ENCODE results near the gene RIBC2.

The RIBC2 gene

GRCh38 chr22:45477366-45478107, 64.0 kb downstream of the RIBC2 start:
- H3K4me1 ChIP-seq (ENCODE audit: control insufficient read depth in 1 of 2, insufficient read depth in 2 of 2, low read length in 2 of 2): no peaks in the 10 kb centered on the region
- H3K9me3 ChIP-seq (ENCODE audit: control insufficient read depth in 1 of 2, low read length in 2 of 2): no peaks in the 10 kb centered on the region
- H3K36me3 ChIP-seq (ENCODE audit: control insufficient read depth in 1 of 2, insufficient read depth in 2 of 2, low read length in 2 of 2): no peaks in the 10 kb centered on the region
- H3K4me3 ChIP-seq (ENCODE audit: low read depth in 1 of 2, low read length in 2 of 2): no peak overlapping the region
- H3K27ac ChIP-seq (ENCODE audit: low read length): no peak overlapping the region
- no peaks in the 10 kb centered on the region for H3K27me3 ChIP-seq (ENCODE audit: low read depth, low read length)

DNA sequence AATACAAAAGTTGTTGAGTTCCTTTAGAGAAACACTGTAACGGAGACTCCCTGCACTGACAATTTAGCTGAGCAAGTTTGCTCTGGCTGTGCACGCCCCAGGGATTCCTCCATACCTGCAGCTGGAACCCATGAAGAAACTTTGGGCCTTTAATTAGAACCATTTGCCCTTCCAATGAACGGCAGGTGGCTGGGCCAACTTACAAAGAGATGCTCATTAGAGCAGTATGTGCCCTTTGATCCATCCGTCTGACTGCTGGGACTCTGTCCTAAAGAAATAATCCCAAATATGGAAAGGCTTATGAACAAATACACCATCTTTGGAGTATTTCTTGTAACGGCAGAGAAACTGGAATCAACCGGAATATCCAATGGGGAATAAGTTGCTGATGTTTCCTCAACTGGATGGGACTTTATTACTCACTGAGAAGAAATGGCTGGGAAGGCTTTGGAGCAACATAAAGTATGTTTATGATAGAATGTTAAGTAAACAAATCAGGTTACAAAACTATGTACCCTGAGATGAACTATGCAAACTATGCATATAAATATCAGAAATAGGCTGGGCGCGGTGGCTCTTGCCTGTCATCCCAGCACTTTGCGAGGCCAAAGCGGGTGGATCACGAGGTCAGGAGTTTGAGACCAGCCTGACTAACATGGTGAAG, 64.7 kb downstream of the RIBC2 start:
- Histone ChIP-seq H3K4me1 (ENCODE audit: control insufficient read depth in 1 of 2, insufficient read depth in 2 of 2, low read length in 2 of 2) (no peaks in the 10 kb centered on the region), H3K27me3 (ENCODE audit: low read depth, low read length) (no peaks in the 10 kb centered on the region), H3K27ac (ENCODE audit: low read length) (no peak overlapping the region), H3K9me3 (ENCODE audit: control insufficient read depth in 1 of 2, low read length in 2 of 2) (no peaks in the 10 kb centered on the region), H3K36me3 (ENCODE audit: control insufficient read depth in 1 of 2, insufficient read depth in 2 of 2, low read length in 2 of 2) (no peaks in the 10 kb centered on the region), H3K4me3 (ENCODE audit: low read depth in 1 of 2, low read length in 2 of 2) (no peak overlapping the region)

- Histone ChIP-seq H3K4me1 (ENCODE audit: control insufficient read depth in 1 of 2, insufficient read depth in 2 of 2, low read length in 2 of 2) (no peaks in the 10 kb centered on the region), H3K27me3 (ENCODE audit: low read depth, low read length) (no peaks in the 10 kb centered on the region), H3K27ac (ENCODE audit: low read length) (no peak overlapping the region), H3K9me3 (ENCODE audit: control insufficient read depth in 1 of 2, low read length in 2 of 2) (no peaks in the 10 kb centered on the region), H3K36me3 (ENCODE audit: control insufficient read depth in 1 of 2, insufficient read depth in 2 of 2, low read length in 2 of 2) (no peaks in the 10 kb centered on the region), H3K4me3 (ENCODE audit: low read depth in 1 of 2, low read length in 2 of 2) (no peak overlapping the region)
Observed at GRCh38 chr22:45480717-45481116, 67.2 kb downstream of the RIBC2 start.

DNA sequence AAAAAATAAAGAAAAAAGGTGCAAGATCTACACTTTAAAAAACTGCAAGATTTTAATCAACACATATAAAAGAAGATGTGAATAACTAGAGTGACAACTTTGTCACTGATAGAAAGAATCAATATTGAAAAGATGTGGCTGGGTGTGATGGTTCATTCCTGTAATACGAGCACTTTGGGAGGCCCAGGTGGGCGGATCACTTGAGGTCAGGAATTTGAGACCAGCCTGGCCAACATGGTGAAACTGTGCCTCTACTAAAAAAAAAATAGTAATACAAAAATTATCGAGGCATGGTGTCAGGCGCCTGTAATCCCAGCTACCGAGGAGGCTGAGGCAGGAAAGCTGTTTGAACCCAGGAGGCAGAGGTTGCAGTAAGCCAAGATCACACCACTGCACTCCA, 68.2 kb downstream of the RIBC2 start:
- no peaks in the 10 kb centered on the region for H3K36me3 ChIP-seq (ENCODE audit: control insufficient read depth in 1 of 2, insufficient read depth in 2 of 2, low read length in 2 of 2)
- no peaks in the 10 kb centered on the region for H3K9me3 ChIP-seq (ENCODE audit: control insufficient read depth in 1 of 2, low read length in 2 of 2)
- no peak overlapping the region for H3K27ac ChIP-seq (ENCODE audit: low read length)
- H3K4me3 ChIP-seq (ENCODE audit: low read depth in 1 of 2, low read length in 2 of 2): no peak overlapping the region
- no peaks in the 10 kb centered on the region for H3K27me3 ChIP-seq (ENCODE audit: low read depth, low read length)
- no peaks in the 10 kb centered on the region for H3K4me1 ChIP-seq (ENCODE audit: control insufficient read depth in 1 of 2, insufficient read depth in 2 of 2, low read length in 2 of 2)

All from muscle layer of duodenum (tissue), 2 donors.